Measurements from ENCODE around the gene C2orf49.

DNA sequence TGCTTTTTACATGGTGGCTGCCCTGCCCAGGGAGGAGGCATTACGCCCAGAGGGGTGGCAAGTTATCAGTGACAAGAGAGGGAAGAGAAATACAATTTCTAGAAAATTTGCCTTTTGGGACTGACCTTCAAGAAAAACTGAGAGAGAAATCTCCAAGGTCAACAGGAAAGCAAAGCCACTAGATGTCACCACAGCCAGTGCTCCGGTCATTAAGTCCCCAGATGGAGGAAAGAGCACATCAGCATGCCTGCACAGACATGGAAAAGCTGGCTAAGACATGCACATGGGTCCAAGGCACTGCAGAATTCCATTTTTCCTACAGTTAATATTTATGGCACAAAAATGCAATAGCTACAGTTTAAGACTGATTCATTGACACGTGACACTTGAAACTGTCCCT lies 40.5 kb downstream of the C2orf49 start:
- TF ChIP-seq SUZ12 (IDR thresholded peaks at IDR 0.05; ENCODE audit: extremely low read depth, insufficient read depth, insufficient read length): no peak
- no peak for TF ChIP-seq ZNF274 (IDR thresholded peaks at IDR 0.05; ENCODE audit: low read depth, low read length)
- no peak for TF ChIP-seq YY1 (IDR thresholded peaks at IDR 0.05; ENCODE audit: insufficient read depth, insufficient read length)

All from NT2/D1 (cell line).